GM19467 (cell line): Measurements from ENCODE around the gene MOK.

ENCODE experiments used
- ATAC-seq: cut with Tn5 transposase; IDR thresholded peaks from one replicate; pipeline ENCODE4 v1.9.1; 2021; ENCODE audit warnings: mild to moderate bottlenecking, moderate library complexity; ENCODE audit not compliant: unreplicated experiment

Gene MOK

DNA sequence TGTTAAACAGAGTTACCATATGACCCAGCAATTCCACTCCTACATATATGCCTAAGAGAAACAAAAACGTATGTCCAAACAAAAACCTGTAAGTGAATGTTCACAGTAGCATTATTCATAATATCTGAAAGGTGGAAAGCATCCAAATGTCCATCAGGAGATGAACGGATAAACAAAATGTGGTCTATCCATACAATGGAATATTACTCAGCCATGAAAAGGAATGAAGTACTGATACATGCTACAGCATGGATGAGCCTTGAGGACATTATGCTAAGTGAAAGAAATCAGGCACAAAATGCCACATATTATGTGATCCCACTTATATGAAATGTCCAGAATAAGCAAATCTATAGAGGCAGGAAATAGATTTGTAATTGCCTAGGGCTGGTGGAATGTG is 16.8 kb downstream of the MOK start:
- no peak for ATAC-seq

GRCh38 chr14:102285106-102285505 is 19.9 kb downstream of the MOK start:
- no peak for ATAC-seq

DNA sequence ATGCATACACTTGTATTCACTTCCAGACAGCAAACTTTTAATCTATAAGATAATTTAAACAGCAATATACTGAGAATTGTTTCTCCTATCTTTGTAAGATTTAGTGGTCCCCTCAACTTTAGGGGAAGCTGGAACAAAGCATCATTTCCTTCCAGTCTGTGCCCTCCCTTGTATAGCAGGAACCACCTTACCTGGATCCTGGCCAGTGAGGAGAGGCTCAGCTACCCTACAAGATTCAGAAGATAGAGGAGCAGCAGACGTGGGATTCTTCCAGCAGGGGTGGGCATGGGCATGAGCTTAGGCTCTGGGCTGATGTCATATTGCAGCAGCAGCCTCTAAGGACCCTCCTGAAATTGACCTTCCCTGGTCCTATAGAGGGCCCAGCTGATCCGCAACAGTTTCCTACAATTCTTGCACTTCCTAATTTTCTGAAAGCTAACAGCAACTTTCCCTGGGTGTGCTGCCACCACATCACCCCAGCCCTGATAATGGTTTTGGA is 21.3 kb downstream of the MOK start:
- no peak for ATAC-seq

GRCh38 chr14:102282751-102283465 is 22.1 kb downstream of the MOK start:
- no peak for ATAC-seq

DNA sequence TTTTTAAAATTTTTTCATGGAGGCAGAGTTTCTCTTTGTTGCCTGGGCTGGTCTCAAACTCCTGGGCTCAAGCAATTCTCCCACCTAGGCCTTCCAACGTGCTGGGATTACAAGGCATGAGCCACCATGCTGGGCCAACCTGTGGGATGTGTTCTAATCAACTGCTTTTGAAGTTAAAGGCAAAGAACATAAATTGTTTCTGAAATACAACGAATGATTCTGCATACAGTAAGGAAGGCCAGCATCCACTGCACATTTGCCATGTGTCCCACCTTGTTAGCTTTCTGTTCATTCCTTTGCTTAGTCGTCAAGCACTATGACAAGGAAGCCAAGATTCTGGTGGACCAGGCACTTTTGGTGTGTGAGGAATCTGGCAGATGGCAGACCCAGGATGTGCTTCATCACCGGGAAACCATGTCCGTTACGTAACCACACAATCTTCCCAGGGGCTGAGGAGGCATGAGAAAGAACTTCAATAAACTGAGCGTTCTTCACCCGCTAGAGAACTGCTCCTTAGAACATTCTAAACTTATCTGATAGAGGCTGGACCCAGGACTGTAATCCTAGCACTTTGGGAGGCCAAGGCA is 24.5 kb downstream of the MOK start:
- no peak for ATAC-seq

DNA sequence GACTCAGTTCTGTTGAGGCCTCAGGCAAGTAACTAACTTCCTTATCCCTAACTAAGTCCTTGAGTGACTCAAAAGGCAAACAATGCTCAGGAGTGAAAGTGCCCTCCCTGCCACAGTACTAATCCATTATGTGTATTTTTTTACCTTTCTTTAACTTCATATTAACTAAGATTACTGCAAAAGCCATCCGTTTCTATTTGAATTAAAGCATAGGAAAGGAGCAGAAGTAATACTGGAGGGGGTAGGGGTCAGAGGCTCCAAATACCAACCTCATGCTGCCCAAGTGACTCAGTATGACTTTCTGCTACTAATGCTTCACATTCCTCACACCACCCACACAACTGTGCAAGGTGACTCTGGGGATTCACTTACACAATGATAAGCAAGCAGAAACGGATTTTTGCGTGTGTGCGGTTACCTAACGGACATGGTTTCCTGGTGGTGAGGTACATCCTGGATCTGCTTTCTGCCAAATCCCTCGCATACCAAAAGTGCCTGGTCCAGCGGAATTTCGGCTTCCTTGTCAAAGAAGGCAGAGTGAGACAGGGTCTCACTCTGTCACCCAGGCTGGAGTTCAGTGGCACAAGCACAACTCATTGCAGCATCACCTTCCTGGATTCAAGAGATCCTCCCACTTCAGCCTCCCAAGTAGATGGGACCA is 25.1 kb downstream of the MOK start:
- ATAC-seq = no peak

DNA sequence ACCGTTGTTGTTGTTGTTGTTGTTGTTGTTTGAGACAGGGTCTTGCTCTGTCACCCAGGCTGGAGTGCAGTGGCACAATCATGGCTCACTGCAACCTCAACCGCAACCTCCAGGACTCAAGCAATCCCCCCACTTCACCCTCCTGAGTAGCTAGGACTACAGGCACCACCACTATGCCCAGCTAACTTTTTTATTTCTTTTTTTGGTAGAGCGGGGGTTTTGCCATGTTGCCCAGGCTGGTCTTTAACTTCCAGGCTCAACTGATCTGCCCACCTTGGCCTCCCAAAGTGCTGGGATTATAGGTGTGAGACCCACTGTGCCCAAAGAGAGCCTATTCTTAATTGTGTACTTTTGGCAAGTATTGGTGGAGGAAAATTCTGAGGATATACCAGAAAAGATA is 25.7 kb downstream of the MOK start:
- ATAC-seq = no peak

- ATAC-seq = no peak
These were observed 26.4 kb downstream of the MOK start for GRCh38 chr14:102278631-102278935.

- ATAC-seq = no peak
These were observed 26.9 kb downstream of the MOK start for GRCh38 chr14:102277874-102278630.

DNA sequence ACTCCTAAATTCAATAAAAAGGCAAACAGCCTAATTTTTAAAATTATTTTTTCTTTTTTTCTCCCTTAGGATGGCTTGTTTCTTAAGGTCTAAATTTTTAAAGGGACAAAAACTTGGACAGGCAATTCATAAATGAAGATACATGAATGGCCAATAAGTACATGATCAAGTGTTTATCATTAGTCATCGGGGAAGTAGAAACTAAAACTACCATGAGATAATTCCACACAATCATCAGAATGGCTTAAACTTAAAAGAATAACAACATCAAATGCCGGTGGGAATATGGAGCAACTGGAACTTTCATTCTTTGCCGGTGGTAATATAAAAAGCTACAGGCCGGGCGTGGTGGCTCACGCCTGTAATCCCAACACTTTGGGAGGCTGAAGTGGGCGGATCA is 29.1 kb downstream of the MOK start:
- no peak for ATAC-seq

GRCh38 chr14:102272392-102272791 is 32.6 kb downstream of the MOK start:
- ATAC-seq = no peak

DNA sequence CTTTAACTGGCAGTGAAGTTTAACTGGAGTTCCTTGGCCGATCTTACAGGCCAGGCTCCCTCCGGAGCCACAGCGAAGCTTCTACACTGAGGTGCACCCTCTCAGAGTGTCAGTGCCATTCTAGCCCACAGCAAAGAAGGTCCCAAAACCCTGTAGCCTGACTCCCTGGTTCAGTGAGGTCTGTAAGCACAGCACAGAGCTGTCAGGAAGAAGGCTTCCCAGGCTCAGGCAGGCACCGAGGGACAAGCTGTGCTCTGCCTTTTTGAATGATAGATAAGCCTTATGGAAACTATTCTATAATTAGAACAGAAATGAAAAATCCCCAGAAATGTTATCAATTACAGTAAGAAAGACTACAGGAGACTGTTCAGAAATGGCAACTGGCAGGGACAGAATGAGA is 40.2 kb downstream of the MOK start:
- ATAC-seq = no peak

- ATAC-seq = no peak
These were observed 40.6 kb downstream of the MOK start for GRCh38 chr14:102264355-102264754.

DNA sequence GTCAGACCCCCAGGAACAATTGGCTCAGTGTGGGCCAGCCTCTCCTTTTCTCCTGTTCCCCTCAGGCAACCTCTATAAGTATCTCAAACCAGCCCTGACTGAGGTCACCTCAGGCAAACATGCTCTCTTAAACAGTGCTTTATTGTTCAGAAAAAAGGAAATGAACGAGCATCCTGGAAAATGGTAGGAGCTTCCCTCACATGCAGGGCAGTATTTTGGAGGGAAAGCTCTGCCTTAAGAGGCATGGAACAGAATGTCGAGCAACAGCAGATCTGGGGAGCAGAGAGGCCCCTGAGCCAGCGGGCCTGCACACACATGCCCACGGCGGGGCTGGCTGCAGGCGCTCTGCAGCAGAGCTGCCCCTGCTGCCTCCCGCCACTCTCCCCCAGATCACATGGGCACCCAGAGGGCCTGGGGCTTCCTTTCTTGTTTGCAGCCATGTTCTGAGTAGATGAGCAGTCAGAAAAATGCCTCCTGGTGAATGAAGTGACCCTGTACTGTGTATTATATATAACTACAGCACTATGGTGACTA is 42.0 kb downstream of the MOK start:
- no peak for ATAC-seq

DNA sequence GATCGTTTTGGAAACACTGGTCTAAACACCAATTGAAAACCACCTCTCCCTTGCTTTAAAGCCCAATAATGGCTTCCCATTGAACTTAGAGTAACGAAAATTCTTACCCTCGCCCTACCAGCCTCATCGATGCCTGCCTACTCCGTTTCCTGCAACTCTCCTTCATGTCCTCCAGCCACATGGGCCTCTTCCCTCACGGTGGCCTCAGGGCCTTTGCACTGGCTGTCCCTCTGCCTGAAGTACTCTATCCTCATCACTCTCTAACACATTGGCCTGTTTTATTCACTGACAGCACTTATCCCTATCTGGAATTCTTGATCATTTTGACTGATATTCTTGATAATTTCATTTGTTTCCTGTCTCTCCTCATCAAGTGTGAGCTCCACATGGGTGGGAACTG is 46.8 kb downstream of the MOK start:
- ATAC-seq = no peak

GRCh38 chr14:102256716-102257115 is 48.2 kb downstream of the MOK start:
- no peak for ATAC-seq

GRCh38 chr14:102255401-102256190 is 49.4 kb downstream of the MOK start:
- ATAC-seq = no peak

DNA sequence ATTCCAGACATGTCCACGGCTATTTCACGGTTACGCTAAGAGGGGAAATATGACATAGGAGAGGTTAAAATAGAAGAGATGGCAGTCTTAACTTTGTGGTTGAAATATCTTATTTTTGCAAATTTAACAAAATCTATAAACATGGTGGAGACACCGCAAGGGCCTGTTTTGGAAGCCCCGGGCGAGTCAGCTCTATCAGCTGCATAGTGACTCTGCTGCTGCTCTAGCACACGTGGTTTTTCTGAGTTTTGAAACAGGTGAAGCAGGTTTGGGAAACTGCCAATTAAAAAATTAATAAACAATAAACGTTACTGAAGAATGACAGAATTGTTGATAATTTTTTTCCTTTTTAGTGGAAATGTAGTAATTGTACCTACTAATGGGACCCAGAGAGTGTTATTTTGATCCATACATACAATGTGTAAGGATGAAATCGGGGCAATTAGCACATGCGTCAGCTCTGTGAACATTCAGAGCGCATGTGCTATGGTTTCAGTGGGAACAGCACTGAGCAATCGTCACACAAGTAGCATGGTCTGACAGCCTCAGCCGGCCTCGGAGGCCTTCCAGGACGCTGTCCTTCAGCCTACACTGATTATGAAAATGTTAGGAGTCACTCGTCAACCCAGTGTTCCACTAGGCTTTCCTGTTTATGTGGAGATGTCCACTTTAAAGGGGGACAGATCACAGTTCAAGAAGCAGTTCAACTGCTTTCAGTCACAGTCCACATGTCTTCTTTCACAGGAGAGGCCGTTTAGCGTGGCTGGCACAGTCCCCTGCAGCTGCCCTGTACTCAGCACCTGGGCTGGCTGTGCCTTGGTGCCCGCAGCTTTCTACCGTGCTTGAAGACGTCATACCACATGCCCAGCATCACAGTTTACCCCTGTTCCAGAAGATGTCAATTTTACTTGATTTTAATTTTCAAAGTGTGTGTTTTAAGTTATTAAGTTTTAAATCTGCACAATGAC is 51.8 kb downstream of the MOK start:
- no peak for ATAC-seq

DNA sequence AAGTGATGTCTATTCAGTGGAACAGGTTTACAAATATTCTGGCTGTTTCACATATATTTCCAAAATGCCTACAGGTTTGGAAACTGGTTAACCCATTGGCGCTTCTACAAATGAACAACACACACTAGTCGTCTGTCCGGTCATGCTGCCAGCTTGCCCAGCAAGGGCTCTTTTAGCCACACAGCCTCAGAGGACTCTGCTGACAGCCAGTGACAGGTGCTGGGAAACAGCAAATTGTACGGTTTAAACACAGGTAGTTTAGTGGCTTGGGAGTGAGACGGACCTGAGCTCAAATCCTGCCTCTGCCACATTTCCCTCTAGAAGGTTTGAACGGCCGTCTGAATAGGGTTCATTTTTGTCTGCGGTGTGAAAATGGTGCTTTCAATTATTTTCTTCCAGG is 53.8 kb downstream of the MOK start:
- no peak for ATAC-seq
